Fibroblast of skin of right quadriceps (primary cell): ENCODE results near the gene TSKU.

ENCODE experiments used
- DNase-seq: peaks from one replicate; pipeline ENCODE4 v3.0.0-alpha.2; 2013

TSKU gene

DNA sequence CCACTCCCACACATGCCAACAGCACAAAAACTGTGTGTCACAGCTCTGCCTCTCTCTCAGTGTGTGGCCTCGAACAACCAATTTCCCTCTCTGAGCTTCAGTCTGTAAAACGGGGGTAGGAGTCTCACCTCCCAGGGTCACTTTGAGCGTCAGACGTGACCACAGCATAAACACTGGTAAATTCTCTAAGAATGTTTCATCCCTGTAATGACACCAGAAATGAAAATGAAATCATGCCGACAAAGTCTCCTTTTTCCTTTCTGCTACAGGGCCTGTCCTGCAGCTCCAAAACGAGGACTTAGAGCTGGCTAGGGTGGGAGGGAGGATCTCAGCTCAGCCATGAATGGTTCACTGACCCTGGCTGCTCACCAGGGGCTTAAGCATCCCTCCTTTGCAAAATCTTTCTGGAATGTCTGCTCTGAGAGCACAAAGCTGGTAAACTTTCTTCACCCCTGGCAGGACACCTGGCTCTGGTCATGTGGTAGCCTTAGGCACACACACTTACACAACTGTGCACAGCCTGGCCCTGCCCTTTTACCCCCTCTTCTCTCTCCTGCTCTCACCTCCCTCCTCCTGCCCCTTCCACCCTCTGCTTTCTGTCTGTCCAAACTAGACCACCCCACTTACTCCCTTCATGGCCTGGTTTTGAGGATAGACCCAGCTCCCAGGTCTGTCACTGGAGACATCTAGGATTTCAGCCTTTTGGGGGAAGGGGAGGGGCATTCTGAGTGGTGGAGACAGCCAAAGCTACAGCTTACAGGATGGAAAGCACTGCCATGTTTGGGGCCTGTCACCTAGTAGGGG lies 12.3 kb upstream of the TSKU start:
- peak; percentile 98 for DNase-seq

- no peak for DNase-seq
Observed at GRCh38 chr11:76771446-76772099, 11.6 kb upstream of the TSKU start.

DNA sequence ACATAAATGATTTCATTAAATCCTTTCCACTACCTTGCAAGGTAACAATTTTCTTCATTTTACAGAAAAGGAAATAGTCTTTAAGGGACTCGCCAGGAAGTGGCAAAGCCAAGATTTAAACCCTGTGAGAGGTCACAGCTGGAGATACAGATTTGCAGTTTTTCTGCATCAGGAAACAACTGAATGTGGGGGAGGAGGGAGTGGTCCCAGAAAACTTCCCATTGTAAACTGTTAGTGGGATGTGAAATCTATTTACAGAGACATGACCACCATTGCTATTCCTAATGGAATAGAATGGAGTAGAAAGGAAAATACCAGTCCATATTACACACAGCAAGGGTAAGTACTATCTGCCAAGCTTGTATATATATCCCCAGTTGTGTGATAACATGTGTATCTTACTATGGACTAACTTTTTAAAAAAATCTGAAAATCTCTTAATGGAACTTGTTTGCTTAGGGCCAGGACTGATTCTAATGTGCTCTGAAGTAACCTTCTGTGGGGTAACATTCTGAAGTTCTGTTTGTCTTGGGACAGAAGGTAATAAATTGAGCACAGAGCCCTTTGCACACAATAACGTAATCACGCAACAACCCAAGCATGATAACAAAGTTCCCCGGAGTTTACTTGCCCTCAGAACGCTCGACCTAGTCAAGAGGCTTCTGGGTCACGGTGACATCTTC lies 10.9 kb upstream of the TSKU start:
- no peak for DNase-seq

DNA sequence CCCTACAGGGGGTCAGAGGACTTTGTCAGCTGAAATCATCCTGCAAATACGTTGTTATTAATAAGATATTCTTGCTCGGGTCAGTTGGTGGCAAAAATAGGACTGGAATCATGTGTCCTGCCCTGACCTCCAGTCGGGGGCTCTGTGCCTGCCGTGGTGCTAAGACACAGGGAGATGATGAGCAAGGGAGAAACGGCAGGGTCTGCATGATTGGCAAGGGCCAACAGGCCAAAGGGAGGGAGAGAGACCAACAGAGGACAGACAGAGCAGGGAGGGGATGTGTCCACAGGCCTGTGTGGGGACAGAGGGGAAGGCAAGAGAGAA lies 10.4 kb upstream of the TSKU start:
- no peak for DNase-seq

DNA sequence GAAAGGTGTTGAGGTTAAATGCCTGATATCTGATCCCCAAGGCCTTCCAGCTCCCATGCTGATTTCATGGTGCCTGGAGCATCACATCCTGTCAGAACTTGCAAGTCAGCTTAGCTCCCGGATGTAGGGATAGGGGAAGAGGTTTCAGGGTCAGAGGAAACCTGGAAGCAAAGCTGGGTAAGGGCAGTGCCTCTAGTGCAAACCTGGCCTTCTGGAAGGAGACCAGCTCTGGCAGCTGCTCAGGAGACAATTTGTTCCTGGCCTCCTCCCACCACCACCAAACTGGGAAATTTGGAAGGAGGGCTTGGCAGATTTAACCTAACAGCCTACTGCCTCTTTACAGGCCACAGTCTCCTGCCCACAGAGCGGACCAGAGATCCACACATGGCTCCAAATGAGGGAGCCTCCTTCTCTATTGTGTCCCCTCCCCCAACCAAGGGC lies 9.2 kb upstream of the TSKU start:
- no peak for DNase-seq

- DNase-seq = no peak
Observed at GRCh38 chr11:76776472-76776871, 6.7 kb upstream of the TSKU start.

DNA sequence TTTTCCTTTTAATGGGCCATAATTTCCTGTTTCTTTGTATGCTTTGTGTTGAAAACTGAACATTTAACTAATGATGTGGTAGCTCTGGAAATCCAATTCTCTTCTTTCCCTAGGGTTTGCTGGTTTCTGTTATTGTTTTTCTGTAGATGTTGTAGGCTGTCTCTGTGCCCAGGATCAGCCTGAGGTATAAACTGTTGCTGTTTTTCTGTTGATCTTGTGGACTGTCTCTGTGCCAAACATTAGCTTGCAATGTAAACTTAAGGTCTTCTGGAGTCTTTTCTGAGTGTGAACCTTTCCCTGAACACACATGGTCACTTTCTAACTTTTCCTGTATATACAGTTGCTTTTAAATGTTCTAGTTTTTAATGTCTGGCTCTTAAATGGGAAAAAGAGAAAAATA lies 5.9 kb upstream of the TSKU start:
- no peak for DNase-seq

GRCh38 chr11:76777876-76778275 lies 5.3 kb upstream of the TSKU start:
- no peak for DNase-seq

- no peak for DNase-seq
Observed at GRCh38 chr11:76778874-76779273, 4.3 kb upstream of the TSKU start.

- DNase-seq = peak; percentile 69
Observed at GRCh38 chr11:76781046-76781801, 1.9 kb upstream of the TSKU start.

GRCh38 chr11:76781807-76782530 lies 1.2 kb upstream of the TSKU start:
- no peak for DNase-seq

DNA sequence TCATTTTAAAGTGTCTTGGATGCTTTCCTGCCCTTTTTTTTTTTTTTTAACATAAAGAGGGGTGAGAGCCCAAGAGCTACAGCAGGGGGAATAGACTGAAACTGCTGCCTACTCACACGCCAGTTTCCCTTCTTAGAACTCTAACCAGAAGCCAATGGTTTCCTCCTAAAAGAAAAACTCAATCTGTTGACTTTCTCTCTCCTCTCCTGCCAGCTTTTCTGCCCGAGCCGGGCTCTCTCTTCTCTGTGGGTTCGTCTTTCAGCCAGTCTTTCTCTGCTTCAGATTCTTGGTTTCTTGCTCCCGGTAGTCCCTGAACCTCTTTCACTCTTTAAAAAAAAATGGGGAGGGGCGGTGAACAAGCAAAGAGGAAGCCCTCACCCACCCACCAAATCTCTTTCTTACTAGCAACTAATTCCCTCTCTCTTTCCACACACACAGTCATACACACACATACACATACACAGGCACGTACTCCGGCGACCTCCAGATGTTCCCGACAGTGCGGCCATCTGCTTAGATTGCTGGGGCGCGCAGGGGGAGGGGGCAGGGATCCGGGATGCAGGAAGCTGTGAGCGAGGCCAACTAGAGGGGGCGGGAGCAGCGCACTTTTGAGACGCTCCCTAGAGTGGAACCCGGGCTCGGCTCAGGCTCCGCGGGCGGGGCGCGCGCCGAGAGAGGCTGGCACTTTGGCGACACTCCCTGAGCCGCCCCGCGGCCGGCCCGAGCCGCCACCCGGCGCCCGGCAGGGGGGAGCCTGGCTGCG lies 444 bp upstream of the TSKU start:
- peak; percentile 98 for DNase-seq

DNA sequence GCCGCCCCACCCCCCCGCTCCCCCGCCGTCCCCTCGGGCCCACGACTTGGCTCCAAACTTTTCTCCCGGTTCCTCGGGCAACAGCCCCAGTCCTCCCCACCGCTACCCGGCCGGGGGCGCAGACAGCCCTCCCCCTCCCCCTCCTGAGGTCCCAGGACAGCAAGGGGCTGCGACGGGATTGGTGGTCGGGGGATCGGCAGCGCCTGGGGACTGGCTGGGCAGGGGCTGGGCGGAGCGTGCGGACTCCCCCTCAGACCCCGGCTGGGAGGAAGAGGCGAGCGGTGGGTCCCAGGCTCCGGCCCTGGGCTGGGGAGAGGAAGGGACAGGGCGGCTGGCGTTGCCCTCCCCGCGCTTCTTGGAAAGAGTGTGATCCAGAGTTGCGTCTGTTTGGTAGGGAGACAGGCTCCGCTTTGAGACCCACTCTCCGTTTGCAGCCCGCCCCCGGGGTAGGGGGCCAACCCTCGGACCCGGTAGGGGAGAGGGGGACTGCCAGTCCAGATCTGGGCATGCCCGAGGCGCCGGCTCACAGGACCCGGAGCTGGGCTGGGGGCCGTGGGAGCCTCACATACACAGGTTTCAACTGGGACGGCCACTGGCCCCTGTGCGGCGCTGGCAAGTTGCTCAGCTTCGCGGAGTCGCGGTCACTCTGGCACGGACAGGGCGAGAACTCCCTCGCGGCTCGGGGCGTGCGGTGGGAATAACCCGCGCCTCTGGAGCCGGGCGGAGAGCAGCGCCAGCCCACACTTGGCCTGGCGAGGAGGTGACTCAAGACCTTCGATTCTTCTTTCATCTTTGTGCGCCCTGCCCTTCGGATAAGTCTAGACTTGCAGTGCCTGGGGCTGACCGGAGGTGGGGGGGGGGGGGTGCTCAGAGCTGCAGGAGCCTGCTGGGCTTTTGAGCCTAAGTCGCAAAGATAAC lies 999 bp downstream of the TSKU start:
- peak; percentile 71 for DNase-seq

DNA sequence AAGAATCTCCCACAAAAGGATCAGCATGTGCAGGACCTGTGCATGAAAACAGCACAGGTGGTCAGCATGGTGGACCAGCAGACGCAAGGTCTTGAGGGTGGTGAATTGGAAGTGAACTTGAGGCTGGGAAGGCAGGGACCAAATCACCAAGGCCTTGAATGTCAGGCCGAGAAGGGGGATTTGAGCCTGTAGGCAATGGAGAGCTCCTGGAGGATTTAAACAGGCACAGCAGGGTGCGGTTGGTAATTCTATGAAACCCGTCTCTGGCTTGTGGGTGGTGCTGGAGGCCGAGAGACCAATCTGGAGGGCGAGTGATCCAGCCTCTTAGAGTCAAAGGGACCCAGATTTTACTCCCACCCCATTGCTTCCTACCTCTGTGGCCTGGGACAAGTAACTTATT lies 2.4 kb downstream of the TSKU start:
- DNase-seq = no peak

GRCh38 chr11:76786016-76786415 lies 2.9 kb downstream of the TSKU start:
- DNase-seq = no peak

DNA sequence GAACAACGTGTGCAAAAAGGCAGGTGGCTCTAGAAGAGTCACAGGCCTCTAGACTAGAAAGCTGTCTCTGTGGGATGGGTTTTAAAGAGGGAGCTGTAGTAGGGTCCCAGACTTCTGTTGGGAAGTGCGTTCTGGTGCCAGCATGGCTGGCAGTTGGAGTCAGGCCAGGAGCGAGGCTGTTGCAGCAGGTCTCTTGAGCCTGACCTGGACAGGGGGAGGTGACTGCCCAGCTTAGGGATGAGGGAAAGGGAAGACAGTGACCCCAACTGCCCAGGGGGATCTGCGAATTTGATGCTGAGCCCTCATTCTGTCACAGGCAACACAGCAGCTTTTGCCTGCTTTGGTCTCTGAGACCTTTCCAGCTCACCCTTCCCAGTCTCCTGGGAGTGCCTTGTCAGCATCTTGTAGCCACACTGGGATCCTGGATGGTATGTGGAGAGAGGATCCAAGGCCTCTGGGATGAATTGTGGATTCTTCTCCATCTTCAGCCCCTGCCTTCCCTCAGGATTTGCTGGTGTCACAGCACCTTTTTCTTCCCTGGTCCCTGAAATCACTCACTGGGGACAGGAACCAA lies 3.4 kb downstream of the TSKU start:
- no peak for DNase-seq

DNA sequence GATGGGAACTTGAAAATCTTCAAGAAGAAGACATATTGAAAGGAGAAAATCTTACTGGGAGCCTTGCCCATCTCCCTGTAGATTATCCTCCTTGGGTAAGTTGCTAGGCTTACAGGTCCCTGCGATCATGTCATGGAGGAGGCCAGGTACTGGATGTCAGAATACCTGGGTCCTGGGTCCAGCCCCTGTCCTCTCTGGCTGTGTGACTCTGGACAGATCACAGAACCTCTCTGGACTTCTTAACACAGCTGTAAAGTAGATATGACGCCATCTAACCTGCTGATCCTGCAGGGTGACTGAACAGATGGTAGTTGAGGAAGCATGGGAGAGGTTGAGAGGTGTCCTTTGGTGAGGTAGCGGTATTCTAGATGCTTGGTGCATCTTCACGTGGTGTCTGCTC lies 4.1 kb downstream of the TSKU start:
- no peak for DNase-seq

GRCh38 chr11:76787911-76788596 lies 4.9 kb downstream of the TSKU start:
- DNase-seq = no peak

GRCh38 chr11:76788661-76789442 lies 5.7 kb downstream of the TSKU start:
- DNase-seq = no peak
